Dermis microvascular lymphatic vessel endothelial cell (primary cell): ENCODE results near the gene NR2F1. TPM values are rescaled to one million over a fixed set of nuclear protein-coding genes. Genes with fewer than 3 reads are reported as not detected.

Experiments
- DNase-seq, 2 donors: peaks; one replicate each; pipeline versions ENCODE4 v3.0.0 to v3.0.0-alpha.2; 2010; ENCODE audit warnings: low read depth in 2 of 2
- total RNA-seq: library from RNA; depleted of rRNA; stranded (reverse); fragments of >200 nt; gene quantifications from 2 replicates; pipeline ENCODE4 v1.2.1, GENCODE V29; 2014

NR2F1 gene
- total RNA-seq, 1 donor from 2014 or later, result 41.5 TPM

GRCh38 chr5:93590493-93590892 is 7.5 kb downstream of the NR2F1 start:
- DNase-seq, result no peak

DNA sequence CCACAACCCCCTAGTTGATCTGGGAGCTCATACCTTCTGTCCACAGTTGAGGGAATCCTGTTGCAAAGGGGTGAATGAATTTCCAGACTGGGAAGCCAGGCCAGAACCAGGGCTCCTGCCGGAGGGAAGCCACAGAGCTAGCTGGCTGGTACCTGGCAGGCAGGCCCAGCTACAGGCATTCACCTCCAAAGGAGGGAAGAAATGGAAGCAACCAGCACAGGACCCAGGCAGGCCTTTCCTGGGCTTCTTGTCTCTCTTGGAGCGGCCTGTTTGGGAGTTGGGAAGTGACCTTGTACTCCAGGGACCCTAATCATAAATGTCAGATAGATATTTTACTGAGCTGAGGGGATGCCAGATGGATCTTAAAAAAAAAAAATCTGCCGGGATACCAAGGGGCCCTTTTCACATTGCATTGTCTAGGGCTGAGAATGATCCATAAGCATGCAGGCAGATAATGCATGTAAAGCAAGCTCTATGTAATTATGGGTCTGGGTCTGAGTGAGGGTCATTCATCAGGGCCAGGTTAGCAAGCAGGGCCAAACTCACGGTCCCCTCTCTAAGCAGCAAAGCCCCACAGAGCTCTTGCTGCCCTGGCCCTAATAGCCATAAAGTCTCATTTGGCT is 8.4 kb downstream of the NR2F1 start:
- no peak for DNase-seq

GRCh38 chr5:93592883-93593282 is 9.9 kb downstream of the NR2F1 start:
- no peak for DNase-seq

- DNase-seq, result no peak
Observed at GRCh38 chr5:93593476-93594131, 10.6 kb downstream of the NR2F1 start.

GRCh38 chr5:93594591-93595419 is 11.8 kb downstream of the NR2F1 start:
- DNase-seq, result no peak

DNA sequence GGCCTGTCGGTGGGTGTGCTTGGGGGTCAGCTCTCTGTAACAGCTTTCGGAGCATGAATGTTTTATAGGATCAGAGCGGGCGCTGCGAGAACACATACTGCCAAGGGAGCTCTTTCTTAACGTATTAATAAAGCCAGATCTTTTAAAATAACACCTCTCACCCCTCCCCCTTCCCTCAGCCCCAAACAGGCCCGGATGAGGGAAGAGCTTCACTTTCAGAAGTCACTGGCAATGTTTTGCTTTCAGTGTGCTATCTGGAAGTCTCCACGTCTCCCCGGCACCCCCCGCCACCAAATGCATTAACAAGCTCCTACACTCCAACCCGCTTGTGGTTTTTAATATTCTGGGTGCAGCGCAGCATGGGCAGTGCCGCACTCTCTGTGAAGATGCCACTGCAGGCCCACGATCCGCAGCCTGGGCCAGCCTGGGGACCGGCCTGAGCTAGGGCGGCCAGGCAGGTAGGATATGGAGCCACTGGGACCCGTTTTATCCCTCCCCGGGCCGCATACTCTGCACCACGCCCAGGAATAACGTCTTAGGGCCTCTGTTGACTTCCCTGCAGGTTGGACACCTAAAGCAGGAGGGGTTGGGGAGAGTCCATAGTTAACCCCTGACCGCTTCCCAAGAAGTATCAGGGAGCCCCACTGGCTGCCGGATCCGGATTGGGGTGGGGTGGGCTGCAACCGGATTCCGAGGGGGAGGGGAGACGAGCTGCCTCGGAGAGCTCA is 12.6 kb downstream of the NR2F1 start:
- no peak for DNase-seq

DNA sequence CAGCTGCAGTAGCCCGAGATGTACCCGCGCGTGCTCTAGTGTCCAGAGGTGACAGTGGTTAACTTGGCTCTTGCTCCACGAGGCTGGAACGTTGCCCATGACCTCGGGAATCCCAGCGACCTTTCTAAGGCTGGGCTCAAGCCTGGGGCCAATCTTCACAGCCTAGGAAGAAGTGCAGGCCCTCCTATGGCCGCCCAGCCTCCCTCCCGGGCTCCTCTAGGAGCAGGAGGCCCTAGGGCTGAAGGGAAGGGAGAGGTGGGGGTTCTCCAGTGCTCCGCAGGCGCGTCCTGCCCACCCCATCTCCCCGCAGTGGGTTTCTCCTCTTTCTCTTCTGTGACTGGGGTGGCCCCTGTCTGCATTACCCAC is 13.3 kb downstream of the NR2F1 start:
- no peak for DNase-seq

GRCh38 chr5:93596676-93597490 is 13.9 kb downstream of the NR2F1 start:
- DNase-seq, result no peak

DNA sequence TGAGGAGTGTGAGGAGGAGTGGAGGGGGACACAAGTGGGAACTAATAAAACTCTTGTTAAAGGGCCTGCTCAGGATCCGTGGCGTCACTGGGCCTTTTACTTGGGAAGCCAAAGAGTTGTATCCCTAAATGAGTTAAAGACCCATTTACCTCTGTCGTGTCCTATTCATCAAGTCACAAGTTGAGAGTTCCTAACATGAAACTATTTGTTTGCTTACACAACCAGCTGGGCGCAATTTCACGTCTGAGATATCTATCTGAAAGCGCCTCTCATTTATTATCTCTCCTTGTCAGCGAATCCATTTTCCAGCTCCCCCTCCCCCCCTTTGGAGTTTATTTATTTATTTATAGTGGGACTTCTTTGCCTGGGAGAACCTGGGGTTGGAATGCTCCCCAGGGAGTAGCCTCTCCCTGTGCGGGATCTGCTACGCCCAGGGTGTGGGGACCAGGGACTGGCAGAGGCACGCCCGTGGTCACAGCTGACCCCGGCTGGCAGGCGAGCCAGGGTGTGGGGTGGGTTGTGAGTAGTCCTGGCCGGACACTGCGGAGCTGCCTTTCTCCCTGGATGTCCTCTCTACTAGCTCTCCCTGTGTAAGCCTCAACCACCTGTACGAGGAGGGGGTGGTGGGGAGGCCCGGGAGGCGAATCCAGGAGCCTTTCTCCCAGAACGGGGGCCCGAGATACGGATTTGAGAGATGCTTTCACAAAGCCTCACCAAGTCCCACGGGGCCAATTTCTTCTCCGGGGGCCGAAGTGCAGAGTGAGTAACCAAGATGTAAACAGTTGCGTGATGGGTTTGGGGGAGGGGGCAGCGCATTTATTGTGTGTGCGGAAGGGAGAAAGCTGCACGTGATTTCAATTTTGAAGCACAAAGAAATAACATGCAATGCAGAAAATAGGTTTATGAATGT is 15.3 kb downstream of the NR2F1 start:
- DNase-seq, result no peak

- no peak for DNase-seq
Observed at GRCh38 chr5:93599001-93599379, 16.0 kb downstream of the NR2F1 start.

DNA sequence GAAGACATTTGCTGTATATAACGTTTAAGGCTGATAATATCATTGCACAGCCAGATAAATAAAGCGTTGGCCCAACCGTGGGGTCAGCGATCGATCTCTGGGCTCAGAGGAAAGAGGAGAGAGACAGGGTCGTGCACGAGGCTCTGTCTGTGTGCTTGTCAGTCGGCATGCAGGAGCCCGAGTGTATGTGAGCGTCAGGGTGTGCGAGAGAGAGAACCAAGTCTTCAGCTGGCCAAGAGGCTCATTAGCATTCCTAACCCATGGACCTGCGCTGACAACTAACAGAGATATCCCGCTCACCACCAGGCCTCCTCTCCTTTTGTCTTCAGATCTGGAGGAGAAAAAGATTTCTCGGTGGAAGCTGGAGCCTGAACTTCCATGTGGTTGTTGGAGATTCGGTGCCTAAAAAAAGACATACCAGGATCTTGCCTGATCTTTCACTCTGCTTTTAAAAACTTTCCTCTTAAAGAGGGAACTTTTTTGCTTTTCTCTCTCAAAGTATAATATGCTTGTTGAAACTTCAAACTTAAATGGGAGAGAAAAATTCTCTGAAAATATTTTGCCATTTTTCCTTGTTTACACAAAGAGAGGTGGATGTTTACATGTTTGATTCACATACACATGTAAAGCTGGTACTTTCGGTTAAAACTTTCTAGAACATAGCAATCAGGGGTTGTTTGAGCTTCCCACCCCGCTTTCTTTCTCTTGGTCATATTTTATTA is 16.5 kb downstream of the NR2F1 start:
- DNase-seq, result no peak

GRCh38 chr5:93600409-93601070 is 17.5 kb downstream of the NR2F1 start:
- DNase-seq, result no peak

DNA sequence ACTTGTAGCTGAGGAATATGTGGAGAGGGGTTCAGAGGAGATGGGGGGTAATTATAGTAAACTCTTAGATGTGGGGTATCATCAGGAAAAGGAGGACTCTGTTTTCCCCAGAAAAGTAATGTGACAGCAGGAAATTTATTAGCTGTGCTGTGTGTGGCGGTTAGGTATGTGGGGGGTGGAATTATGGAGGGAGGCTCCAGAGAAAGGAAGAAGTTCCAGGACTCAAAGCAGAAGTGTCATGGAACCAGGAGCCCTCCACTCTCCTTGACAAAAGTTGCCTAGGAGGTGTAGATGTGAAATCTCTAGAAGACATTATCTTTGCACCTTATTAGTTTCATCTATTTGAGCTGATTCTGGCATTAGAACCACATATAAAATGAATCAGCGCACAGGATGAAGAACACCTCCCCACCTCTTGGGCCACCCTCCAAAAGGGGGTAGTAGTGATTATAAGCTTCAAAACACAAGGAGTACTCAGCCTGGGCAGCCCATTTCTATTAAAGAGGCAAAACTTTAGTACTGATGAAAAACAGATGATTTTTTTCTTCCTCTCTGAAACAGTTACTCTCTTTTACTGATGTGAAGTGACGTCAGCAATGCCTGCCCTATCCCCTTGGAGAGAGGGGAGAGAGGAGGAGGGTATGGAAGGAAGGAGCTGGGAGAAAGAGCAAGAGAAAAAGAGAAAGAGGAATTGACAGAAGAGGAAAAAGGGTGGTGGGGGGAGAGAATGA is 18.2 kb downstream of the NR2F1 start:
- no peak for DNase-seq

- DNase-seq, result no peak
Observed at GRCh38 chr5:93601802-93602155, 18.8 kb downstream of the NR2F1 start.

DNA sequence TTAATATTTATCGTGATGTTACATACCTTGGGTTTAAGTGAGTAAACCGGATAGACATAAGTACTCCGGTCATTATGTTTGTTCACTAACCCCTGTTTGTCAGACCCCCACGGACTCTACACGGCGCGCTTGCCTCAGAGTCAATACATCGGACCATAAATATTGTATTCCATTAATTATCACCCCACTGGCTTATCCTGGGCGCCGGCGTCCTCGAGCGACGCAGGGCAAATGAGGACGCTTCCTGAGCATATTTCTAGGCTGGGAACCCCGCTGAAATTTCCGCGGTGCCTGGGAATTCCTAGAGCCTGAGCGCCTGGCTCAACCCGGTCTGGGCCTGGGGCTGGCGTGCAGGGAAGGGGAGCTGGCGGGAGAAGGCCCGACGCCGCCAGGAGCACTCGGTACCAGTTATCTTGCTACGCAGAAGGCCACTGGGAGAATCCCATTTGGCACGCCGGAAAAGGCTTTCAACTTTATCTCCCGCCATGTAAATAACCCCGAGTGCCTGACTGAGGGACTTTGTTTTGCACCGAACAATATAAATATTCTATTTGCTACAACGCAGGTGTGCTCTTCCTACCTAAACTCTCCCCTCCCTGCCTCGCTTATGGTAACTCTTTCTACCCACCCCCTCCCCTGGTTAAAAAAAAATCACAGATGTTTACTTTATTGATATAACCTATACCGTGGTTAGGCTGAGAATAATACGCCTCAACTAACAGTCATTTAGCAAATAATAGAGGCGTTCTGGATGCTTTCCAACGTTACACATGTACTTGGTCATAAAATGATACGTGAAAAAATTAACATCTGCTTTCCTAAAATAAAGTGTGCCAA is 19.4 kb downstream of the NR2F1 start:
- no peak for DNase-seq

GRCh38 chr5:93603078-93603792 is 20.2 kb downstream of the NR2F1 start:
- no peak for DNase-seq
